Liver (tissue), 3 donors: ENCODE results near the gene TGFB1I1.

Source experiments
- ATF3 ChIP-seq: IDR thresholded peaks from 2 replicates; pipeline ENCODE4 v1.6.1; 2016; ENCODE audit warnings: antibody characterized with exemption
- CTCF ChIP-seq: fragments of 150-350 bp; IDR thresholded peaks from 2 replicates; pipeline ENCODE4 v1.5.1; 2017; ENCODE audit warnings: improper control_type of control experiment, low read depth, low read length; ENCODE audit not compliant: missing input control
- GABPA ChIP-seq, 2 donors: IDR thresholded peaks in 1 of 2; conservative IDR thresholded peaks in 1 of 2; 2 replicates each; pipeline ENCODE4 v1.6.1; 2016; ENCODE audit warnings: antibody characterized with exemption in 2 of 2, mild to moderate bottlenecking in 1 of 2, moderate library complexity in 1 of 2
- JUND ChIP-seq, 2 donors: IDR thresholded peaks; 2 replicates each; pipeline ENCODE4 v1.6.1; 2016; ENCODE audit warnings: antibody characterized with exemption in 2 of 2
- RAD21 ChIP-seq, 2 donors: IDR thresholded peaks; 2 replicates each; pipeline ENCODE4 v1.6.1; 2016; ENCODE audit warnings: antibody characterized with exemption in 2 of 2, mild to moderate bottlenecking in 2 of 2
- REST ChIP-seq: IDR thresholded peaks from 2 replicates; pipeline ENCODE4 v1.6.1; 2016; ENCODE audit warnings: antibody characterized with exemption, mild to moderate bottlenecking
- RXRA ChIP-seq, 2 donors: IDR thresholded peaks; 2 replicates each; pipeline ENCODE4 v1.6.1; 2017 to 2018; ENCODE audit warnings: antibody characterized with exemption in 2 of 2, mild to moderate bottlenecking in 1 of 2
- SP1 ChIP-seq: IDR thresholded peaks from 2 replicates; pipeline ENCODE4 v1.6.1; 2018; ENCODE audit warnings: antibody characterized with exemption, mild to moderate bottlenecking
- ZBTB33 ChIP-seq: IDR thresholded peaks from 2 replicates; pipeline ENCODE4 v1.6.1; 2016; ENCODE audit warnings: antibody characterized with exemption
- donor health status: healthy.
- donor health status: healthy.

- TF ChIP-seq GABPA (IDR thresholded peaks at IDR 0.05 in 1 of 2, conservative IDR thresholded peaks at IDR 0.05 in 1 of 2), result no peak
- TF ChIP-seq CTCF, result no peak
- TF ChIP-seq ZBTB33, result no peak
- no peak for TF ChIP-seq REST
- TF ChIP-seq RAD21 (IDR thresholded peaks at IDR 0.05), result no peak
- TF ChIP-seq JUND (IDR thresholded peaks at IDR 0.05), result no peak
- TF ChIP-seq ATF3, result no peak
- TF ChIP-seq RXRA (IDR thresholded peaks at IDR 0.05), result no peak
- no peak for TF ChIP-seq SP1
These were observed 3.1 kb downstream of the TGFB1I1 start for GRCh38 chr16:31474773-31475738.
